Mucosa of stomach (tissue), 1 donor: Measurements from ENCODE around the gene PCED1A.

ENCODE experiments used
- H3K27me3 ChIP-seq: one replicate; pipeline ENCODE4 v1.7.0; 2013; ENCODE audit warnings: mild to moderate bottlenecking, low read length; ENCODE audit not compliant: control insufficient read depth, insufficient read depth
- H3K36me3 ChIP-seq: one replicate; pipeline ENCODE4 v1.7.0; 2013; ENCODE audit warnings: low read length; ENCODE audit not compliant: control insufficient read depth, insufficient read depth
- H3K4me1 ChIP-seq: one replicate; pipeline ENCODE4 v1.7.0; 2013; ENCODE audit warnings: mild to moderate bottlenecking, low read length; ENCODE audit not compliant: control insufficient read depth, insufficient read depth
- H3K4me3 ChIP-seq: one replicate; pipeline ENCODE4 v1.7.0; 2013; ENCODE audit warnings: low read length
- H3K9ac ChIP-seq: one replicate; pipeline ENCODE4 v1.7.0; 2013; ENCODE audit warnings: mild to moderate bottlenecking, low read length, moderate library complexity
- H3K9me3 ChIP-seq: one replicate; pipeline ENCODE4 v1.7.0; 2013; ENCODE audit warnings: mild to moderate bottlenecking, low read length, moderate library complexity; ENCODE audit not compliant: control insufficient read depth
- donor health status: Pancreatic carcinoma.

The PCED1A gene, protein sequence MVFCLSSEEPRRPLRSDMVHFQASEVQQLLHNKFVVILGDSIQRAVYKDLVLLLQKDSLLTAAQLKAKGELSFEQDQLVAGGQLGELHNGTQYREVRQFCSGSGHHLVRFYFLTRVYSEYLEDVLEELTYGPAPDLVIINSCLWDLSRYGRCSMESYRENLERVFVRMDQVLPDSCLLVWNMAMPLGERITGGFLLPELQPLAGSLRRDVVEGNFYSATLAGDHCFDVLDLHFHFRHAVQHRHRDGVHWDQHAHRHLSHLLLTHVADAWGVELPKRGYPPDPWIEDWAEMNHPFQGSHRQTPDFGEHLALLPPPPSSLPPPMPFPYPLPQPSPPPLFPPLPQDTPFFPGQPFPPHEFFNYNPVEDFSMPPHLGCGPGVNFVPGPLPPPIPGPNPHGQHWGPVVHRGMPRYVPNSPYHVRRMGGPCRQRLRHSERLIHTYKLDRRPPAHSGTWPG

DNA sequence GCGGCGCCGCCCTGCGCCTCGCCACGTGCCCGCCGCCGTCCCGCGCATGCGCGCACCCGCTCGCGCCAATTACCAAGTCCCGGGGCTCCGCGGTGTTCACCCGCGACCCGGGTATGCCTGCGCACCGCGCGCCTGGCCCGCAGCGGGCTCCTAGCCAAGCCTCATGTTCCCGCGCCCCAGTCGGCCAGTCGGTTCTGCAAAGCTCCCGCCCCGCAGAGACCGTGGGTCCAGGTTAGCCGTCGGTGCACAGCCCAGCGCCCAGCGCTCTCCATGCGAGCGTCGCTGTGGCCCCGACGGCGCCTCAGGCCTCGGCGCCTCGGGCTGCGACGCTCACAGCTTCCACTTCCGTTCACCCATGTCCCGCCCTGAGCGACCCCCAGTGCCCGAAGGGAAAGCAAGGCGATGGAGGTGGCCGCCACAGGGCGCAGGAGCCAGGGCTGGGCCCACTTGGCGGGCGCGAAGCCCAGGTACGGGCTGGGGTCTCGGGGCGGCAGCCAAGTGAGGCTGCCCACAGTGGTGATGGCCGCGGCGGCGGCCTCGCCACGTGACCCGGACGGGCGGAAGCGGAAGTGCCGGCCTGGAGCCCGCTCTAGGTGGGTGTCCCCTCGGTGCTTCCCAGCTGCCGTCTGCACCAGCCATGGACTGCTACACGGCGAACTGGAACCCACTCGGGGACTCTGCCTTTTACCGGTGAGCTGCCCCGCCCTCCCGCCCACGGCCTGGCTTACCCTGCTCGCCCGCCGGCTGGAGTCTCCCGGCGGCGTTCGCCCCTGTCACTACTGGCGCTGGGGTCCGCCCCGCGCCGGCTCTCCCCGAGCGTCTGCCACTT lies at the start of gene PCED1A, which contains the start of gene VPS16:
Gene PCED1A, minus strand, starts transcription at position 518 of the 829 bp plus-strand sequence. CDS start 743 bp downstream, outside the sequence.
Gene VPS16, plus strand, starts transcription at position 608 of the 829 bp plus-strand sequence. Its CDS starts 30 bp downstream, at position 638.
- no peaks in the 10 kb centered on the region for H3K27me3 ChIP-seq
- peak within 1 kb of the TSS; percentile 87 for H3K9ac ChIP-seq
- peaks cover 17% of the 10 kb centered on the region for H3K4me1 ChIP-seq
- H3K9me3 ChIP-seq = no peaks in the 10 kb centered on the region
- H3K4me3 ChIP-seq = peak within 1 kb of the TSS; percentile 75
- no peaks in the 10 kb centered on the region for H3K36me3 ChIP-seq

DNA sequence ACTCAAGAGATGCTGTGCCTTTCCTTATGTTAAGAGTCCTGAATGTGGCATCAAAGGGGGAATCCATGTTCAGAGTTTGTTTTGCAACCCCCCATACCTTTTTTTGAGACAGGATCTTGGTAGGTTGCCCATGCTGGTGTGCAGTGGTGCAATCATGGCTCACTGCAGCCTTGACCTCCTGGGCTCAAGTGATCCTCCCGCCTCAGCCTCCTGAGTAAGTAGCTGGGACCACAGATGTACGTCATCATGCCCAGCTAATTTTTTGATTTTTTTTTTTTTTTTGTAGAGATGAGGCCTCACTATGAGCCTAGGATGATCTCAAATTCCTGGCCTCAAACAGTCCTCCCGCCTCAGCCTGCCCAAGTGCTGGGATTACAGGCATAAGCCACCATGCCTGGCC lies 49.3 kb upstream of the PCED1A start:
- no peaks in the 10 kb centered on the region for H3K36me3 ChIP-seq
- H3K9ac ChIP-seq = no peak overlapping the region
- no peaks in the 10 kb centered on the region for H3K27me3 ChIP-seq
- no peaks in the 10 kb centered on the region for H3K9me3 ChIP-seq
- no peak overlapping the region for H3K4me3 ChIP-seq
- H3K4me1 ChIP-seq = peaks cover 4% of the 10 kb centered on the region

DNA sequence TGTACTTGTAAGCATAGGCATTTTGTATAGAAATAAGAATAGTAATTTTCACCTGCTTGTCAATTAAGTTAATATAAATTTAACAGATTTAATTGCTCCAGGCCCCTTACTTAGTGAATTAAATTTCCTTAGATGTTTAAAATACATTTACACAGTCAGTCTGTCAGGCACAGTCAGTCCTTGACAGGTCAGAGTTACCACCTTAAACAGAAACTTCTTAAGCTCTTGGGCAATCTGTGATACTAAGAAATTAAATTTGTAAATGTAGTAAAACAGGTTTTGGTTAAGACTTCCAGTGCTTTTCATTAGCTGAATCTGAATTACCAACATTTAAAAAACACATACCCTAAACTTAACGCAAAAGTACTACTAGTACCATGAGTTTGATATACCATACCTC lies 48.8 kb upstream of the PCED1A start:
- H3K9me3 ChIP-seq = no peaks in the 10 kb centered on the region

DNA sequence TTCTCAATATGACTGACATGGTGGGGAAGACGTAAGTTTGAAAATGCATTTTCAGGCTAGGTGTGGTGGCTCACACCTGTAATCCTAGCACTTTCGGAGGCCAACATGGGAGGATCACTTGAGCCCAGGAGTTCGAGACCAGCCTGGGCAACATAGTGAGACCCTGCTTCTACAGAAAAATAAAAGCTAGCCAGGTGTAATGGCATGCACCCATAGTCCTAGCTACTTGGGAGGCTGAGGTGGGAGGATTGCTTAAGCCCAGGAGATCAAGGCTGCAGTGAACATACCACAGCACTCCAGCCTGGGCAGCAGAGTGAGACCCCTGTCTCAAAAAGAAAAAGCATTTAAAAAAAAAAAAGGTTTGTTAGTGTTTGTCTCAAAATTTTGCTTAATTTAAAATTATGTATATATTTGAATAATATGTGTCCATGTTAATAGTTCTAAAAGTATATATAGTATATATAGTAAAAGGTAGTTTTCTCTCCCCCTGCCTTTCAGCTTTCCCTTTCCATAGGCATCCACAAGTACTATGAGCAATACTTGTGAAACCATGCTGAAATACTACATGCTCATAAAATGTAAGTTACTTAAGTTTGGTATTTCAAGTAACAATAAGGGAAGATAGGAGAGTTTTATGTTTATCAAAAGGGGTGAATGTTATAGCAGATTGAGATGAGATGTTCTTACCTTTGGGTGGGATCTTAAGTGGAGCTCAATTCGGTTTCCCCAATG lies 47.9 kb upstream of the PCED1A start:
- Histone ChIP-seq H3K4me1 (peaks cover 4% of the 10 kb centered on the region), H3K27me3 (no peaks in the 10 kb centered on the region), H3K9me3 (no peaks in the 10 kb centered on the region), H3K4me3 (no peak overlapping the region), H3K36me3 (no peaks in the 10 kb centered on the region), H3K9ac (no peak overlapping the region)

More for the DNA sequence above, 48.8 kb upstream of the PCED1A start:
- no peaks in the 10 kb centered on the region for H3K27me3 ChIP-seq
- H3K9ac ChIP-seq = no peak overlapping the region
- peaks cover 4% of the 10 kb centered on the region for H3K4me1 ChIP-seq
- no peak overlapping the region for H3K4me3 ChIP-seq
- no peaks in the 10 kb centered on the region for H3K36me3 ChIP-seq

DNA sequence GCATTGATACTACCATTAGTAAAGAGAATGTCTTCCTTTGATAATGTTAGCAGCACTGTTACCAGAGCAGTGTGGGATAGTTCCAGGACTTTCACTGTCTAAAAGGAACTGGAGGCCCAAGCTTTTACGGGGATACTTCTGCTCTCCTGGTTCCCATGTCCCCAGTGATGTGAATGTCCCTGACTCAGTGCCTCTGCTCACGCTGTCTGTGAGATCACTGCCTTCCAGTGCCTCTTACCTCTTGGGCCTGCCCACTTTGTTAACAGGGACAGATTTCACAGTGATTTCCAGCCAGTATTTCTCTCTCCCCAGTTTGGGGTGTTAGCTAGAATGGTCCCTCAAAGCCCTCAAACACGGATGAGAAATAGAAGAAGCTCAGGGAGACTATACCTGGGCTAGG lies 47.3 kb upstream of the PCED1A start:
- peaks cover 4% of the 10 kb centered on the region for H3K4me1 ChIP-seq
- no peaks in the 10 kb centered on the region for H3K36me3 ChIP-seq
- H3K27me3 ChIP-seq = no peaks in the 10 kb centered on the region
- no peak overlapping the region for H3K4me3 ChIP-seq
- no peaks in the 10 kb centered on the region for H3K9me3 ChIP-seq
- H3K9ac ChIP-seq = no peak overlapping the region

DNA sequence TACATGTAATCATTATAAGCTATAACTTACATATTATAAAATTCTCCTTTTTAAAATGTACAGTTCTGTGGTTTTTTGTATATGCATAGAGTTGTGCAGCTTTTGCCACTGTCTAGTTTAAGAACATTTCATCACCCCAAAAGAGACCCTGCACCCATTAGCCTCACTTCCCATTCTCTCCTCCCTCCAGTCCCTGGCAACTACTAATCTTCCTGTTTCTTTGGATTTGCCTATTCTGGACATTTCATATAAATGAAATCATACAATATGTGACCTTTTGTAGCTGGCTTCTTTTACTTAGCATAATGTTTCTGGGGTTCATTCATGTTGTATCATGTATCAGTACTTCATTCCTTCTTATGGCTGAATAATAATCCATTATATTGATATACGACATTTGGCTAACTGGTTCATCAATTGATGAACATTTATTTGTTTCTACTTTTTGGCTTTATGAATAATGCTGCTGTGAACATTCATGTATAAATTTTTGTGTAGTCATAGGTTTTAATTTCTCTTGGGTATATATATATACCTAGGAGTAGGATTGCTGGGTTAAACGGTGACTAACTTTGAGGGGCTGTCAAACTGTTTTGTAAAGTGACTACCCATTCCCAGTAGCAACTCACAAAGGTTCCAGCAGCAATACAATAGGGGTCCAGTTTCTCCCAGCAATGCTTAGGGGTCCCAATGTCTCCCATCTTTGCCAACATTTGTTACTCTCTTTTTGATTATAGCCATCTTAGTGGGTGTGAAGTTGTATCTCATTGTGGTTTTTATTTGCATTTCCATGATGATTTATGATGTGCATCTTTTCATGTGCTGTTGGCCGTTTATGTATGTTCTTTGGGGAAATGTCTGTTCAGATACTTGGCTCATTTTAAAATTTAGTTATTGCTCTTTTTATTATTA lies 43.5 kb upstream of the PCED1A start:
- no peak overlapping the region for H3K4me3 ChIP-seq
- H3K36me3 ChIP-seq = no peaks in the 10 kb centered on the region
- no peak overlapping the region for H3K9ac ChIP-seq
- H3K9me3 ChIP-seq = no peaks in the 10 kb centered on the region
- H3K4me1 ChIP-seq = no peaks in the 10 kb centered on the region
- H3K27me3 ChIP-seq = no peaks in the 10 kb centered on the region

DNA sequence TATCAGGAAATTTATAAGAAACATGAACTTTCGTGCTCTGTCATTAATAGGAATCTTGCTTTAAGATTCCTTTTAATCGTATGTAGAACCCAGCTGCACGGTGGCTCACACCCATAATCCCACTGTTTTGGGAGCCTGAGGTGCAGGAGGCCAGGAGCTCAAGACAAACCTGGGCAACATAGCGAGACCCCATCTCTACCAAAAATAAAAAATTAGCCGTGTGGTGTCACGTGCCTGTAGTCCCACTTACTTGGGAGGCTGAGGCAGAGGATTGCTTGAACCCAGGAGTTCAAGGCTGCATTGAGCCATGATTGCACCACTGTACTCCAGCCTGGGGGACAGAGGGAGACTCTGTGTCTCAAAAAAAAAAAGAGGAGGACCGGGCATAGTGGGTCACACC lies 40.2 kb upstream of the PCED1A start:
- Histone ChIP-seq H3K4me3 (no peak overlapping the region), H3K27me3 (no peaks in the 10 kb centered on the region), H3K36me3 (no peaks in the 10 kb centered on the region), H3K9ac (no peak overlapping the region), H3K9me3 (no peaks in the 10 kb centered on the region), H3K4me1 (no peaks in the 10 kb centered on the region)

DNA sequence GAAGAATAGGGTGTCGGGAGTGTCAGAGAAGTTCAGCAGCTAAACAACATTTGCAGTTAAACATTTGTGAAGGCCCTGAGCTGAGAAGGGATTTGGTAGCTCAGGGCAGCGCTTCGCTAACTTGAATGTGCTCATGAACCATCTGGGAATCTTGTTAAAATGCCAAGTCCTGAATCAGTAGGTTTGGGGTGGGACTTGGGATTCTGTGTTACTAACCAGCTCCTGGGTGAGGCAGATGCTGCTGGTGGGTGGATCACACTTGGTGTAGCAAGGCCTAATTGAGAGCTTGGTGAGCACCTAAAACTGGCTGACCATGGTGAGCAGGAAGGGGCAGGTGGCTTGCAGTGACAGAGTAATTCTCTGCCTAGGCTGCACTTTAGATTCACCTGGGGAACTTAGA lies 38.7 kb upstream of the PCED1A start:
- H3K4me3 ChIP-seq = no peak overlapping the region
- no peaks in the 10 kb centered on the region for H3K27me3 ChIP-seq
- no peak overlapping the region for H3K9ac ChIP-seq
- H3K36me3 ChIP-seq = no peaks in the 10 kb centered on the region
- H3K9me3 ChIP-seq = no peaks in the 10 kb centered on the region
- H3K4me1 ChIP-seq = peaks cover 8% of the 10 kb centered on the region

DNA sequence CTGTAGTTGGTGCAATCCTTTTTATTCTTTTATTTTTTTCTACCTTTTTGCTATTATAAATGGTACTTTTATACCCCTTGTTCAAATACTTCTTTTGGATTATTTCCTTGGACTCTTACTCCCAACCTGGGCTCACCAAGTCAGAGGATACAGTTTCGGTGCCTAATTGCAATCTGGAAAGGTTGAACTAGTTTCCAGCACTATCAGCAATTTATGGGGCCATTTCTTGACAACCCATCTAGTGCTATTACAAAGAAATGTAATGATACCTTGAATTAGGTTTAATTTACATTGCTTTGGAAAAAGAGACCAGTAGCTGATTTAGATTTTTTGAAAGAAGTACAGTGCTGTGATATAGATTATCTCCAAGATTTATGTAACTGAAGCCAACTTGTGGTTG lies 38.1 kb upstream of the PCED1A start:
- Histone ChIP-seq H3K4me3 (no peak overlapping the region), H3K9ac (no peak overlapping the region), H3K9me3 (no peaks in the 10 kb centered on the region), H3K4me1 (peaks cover 8% of the 10 kb centered on the region), H3K36me3 (no peaks in the 10 kb centered on the region), H3K27me3 (no peaks in the 10 kb centered on the region)

DNA sequence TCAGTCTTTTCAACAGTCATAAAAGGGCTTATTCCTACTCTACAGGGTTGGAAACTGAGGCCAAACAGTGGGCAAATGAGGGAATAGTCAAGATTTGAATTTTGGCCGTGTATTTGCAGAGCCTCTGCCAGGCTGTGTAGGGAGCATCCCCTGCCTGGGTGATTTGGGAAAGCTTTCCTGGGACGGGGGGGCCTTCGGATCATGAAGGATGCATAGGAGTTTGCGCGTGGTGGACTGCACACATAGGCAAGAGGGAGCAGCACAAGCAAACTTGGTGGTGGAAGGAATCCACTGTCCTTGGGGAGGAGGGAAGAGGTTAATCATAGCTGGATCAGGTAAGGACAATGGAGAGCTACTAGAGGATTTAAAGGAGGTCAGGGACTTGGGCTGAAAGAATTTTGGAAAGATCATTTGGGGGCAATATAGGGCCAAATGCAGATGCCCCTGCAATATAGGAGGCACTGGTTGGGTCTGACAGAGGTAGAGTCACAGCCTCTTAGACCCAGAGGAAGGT lies 35.3 kb upstream of the PCED1A start:
- no peak overlapping the region for H3K9ac ChIP-seq
- no peak overlapping the region for H3K4me3 ChIP-seq
- peaks cover 17% of the 10 kb centered on the region for H3K27me3 ChIP-seq
- H3K9me3 ChIP-seq = no peaks in the 10 kb centered on the region
- H3K4me1 ChIP-seq = peaks cover 23% of the 10 kb centered on the region
- H3K36me3 ChIP-seq = no peaks in the 10 kb centered on the region

DNA sequence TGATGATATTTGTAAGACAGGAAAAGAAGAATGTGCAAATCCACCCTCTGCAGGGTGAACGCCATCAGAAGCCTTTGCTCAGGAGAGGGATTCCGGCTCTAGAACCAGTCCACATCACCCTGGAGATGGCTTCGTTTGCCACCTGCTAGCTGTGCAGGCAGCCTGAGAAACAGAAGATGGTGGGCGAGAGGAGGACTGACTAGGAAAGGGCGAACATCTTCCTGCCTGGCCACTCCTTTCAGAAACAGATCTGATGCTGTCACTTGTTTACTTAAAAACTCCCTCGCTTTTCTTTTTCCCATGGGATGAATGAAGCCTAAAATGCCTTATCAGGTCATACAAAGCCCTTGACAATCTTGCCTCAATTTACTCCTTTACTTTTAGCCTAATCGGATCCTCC lies 34.0 kb upstream of the PCED1A start:
- Histone ChIP-seq H3K27me3 (peaks cover 17% of the 10 kb centered on the region), H3K4me1 (peaks cover 25% of the 10 kb centered on the region), H3K36me3 (no peaks in the 10 kb centered on the region), H3K4me3 (no peak overlapping the region), H3K9ac (peak overlapping the region; percentile 89), H3K9me3 (no peaks in the 10 kb centered on the region)
